H1 (cell line): ENCODE measurements around the gene HDGFL3. TPM values are rescaled to one million over a fixed set of nuclear protein-coding genes. Genes with fewer than 3 reads are reported as not detected.

Experiments used
- ATF2 ChIP-seq: IDR thresholded peaks from 2 replicates; pipeline ENCODE4 v1.6.1; 2012; ENCODE audit warnings: low read length, inconsistent platforms
- NANOG ChIP-seq: IDR thresholded peaks from 2 replicates; pipeline ENCODE4 v1.6.1; 2011; ENCODE audit warnings: low read length, low read depth, mild to moderate bottlenecking, inconsistent platforms; ENCODE audit not compliant: insufficient read depth, poor library complexity, severe bottlenecking
- polyA plus RNA-seq, 7 experiments: library from polyadenylated mRNA; depleted of rRNA in 3 of 7; stranded (reverse) in 5 of 7; unstranded in 2 of 7; fragments of >200 nt in 5 of 7; fragments of 200-250 nt in 2 of 7; gene quantifications; 1 replicate in 5 of 7; 2 replicates in 1 of 7; 4 replicates in 1 of 7; pipeline versions ENCODE4 v1.2.1 to v1.2.3, GENCODE V29; 2011 to 2013; ENCODE audit warnings: missing spikeins in 2 of 7, mixed read lengths in 2 of 7
- total RNA-seq: library from RNA; stranded (reverse); fragmentation: NEBNext Ultra II Directional; extraction: Animal tissue kit (Norgen Biotek cat#: 25700); gene quantifications from 2 replicates; pipeline ENCODE4 v1.2.1, GENCODE V29; 2021

The HDGFL3 gene
- total and polyA plus RNA-seq, 2 of the 8 experiments (the other 6 are each of a cell fraction or from before 2014, with no cell fraction given): 14.1 to 149 TPM

DNA sequence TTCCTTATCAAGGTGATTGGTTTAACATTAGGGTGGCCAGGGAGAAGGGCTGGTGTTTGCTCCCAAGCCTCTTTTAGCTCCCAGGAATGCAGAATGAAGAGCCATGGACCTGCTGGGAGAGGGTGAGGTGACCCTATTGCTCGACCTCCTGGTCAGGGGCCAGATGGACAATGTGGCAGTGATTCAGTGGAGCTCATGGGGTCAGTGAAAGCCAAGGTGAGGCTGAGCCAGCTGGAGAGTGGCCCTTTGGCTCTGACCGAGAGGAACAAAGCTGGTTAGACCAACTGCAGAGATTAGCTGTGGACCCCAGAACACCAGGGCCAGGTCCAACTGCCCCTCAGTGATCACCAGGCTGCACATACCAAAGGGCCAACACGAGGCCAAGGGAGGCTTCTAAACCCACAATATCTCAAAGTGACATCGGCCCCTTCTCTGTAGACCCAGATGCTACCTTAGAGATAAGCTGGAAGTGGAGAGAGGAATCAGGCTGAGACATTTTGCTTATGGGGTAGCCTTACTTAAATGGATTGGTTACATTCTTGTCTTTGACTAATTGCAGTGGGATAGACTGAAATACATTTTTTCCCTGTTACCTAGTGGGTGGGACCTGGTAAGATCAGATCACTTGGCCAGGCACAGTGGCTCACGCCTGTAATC is 124.8 kb downstream of the HDGFL3 start (continued):
- TF ChIP-seq ATF2: no peak
- no peak for TF ChIP-seq NANOG
